Endothelial cell of umbilical vein (primary cell): ENCODE measurements around the gene ARHGAP32. TPM values are rescaled to one million over a fixed set of nuclear protein-coding genes. Genes with fewer than 3 reads are reported as not detected.

Experiments
- BruUV-seq: library from RNA; stranded (reverse); fragments of 400-500 nt; replicated peaks from 2 replicates; lab custom pipeline; 2021; lab: Mats Ljungman, UMichigan
- CTCF ChIA-PET: fragments of 300-600, 350-600 bp; sonication (Branson Sonifier 250); formaldehyde crosslinking; loops from one replicate; lab custom pipeline; 2021; ENCODE audit warnings: antibody characterized with exemption, inconsistent platforms; lab: Charles Lee
- POLR2A ChIA-PET: fragments of 300-600, 350-600 bp; sonication (Branson Sonifier 250); formaldehyde crosslinking; loops from one replicate; lab custom pipeline; 2021; ENCODE audit warnings: antibody characterized with exemption, inconsistent platforms; lab: Charles Lee
- DNase-seq: peaks from one replicate; pipeline ENCODE4 v3.0.0-alpha.2; 2011; ENCODE audit warnings: low read depth, low spot score
- FAIRE-seq: peaks from 2 replicates; lab custom pipeline; 2011; peaks lifted over from hg19 to GRCh38; lab: Jason Lieb, UNC
- H2AFZ ChIP-seq: 2 replicates; pipeline ENCODE4 v1.6.0; 2012; ENCODE audit warnings: low read depth, low read length, control low read depth, inconsistent platforms
- H3K27ac ChIP-seq: 2 replicates; pipeline ENCODE4 v1.5.1; 2011; ENCODE audit warnings: low read depth, mild to moderate bottlenecking, control low read depth, low read length, moderate library complexity; ENCODE audit not compliant: insufficient read depth
- H3K27me3 ChIP-seq, 2 experiments: 2 replicates each; pipeline versions ENCODE4 v1.6.0 to v1.6.1; 2011; ENCODE audit warnings: low read length in 2 of 2, mixed read lengths in 1 of 2; ENCODE audit not compliant: control insufficient read depth in 2 of 2, insufficient read depth in 2 of 2
- H3K36me3 ChIP-seq, 2 experiments: 2 replicates in 1 of 2; 3 replicates in 1 of 2; pipeline ENCODE4 v1.5.1; 2011; ENCODE audit warnings: low read length in 2 of 2, mild to moderate bottlenecking in 1 of 2, moderate library complexity in 1 of 2; ENCODE audit not compliant: control insufficient read depth in 2 of 2, insufficient read depth in 2 of 2; ENCODE audit errors: extremely low read depth in 1 of 2
- H3K4me1 ChIP-seq: 3 replicates; pipeline ENCODE4 v1.5.1; 2011; ENCODE audit warnings: mild to moderate bottlenecking, low read length; ENCODE audit not compliant: control insufficient read depth, insufficient read depth; ENCODE audit errors: extremely low read depth
- H3K4me2 ChIP-seq: 2 replicates; pipeline ENCODE4 v1.6.1; 2011; ENCODE audit warnings: low read length, control low read depth, mixed read lengths; ENCODE audit not compliant: insufficient read depth
- H3K4me3 ChIP-seq, 3 experiments: fragments of 200-600 bp in 1 of 3; sonication (generic), shearing (Covaris generic) in 1 of 3; replicated peaks in 1 of 3; 2 replicates each; pipeline ENCODE4 v1.5.1; 2011 to 2016; ENCODE audit warnings: control low read depth in 3 of 3, low read length in 3 of 3, mild to moderate bottlenecking in 2 of 3, inconsistent platforms in 1 of 3, low read depth in 1 of 3, moderate library complexity in 1 of 3; ENCODE audit not compliant: insufficient read depth in 1 of 3
- H3K79me2 ChIP-seq: 2 replicates; pipeline ENCODE4 v1.6.0; 2012; ENCODE audit warnings: low read length, inconsistent platforms; ENCODE audit not compliant: control insufficient read depth, insufficient read depth
- H3K9ac ChIP-seq: replicated peaks from 2 replicates; pipeline ENCODE3; 2011; ENCODE audit warnings: low read length, control low read depth; ENCODE audit not compliant: insufficient read depth; ENCODE audit errors: extremely low read depth
- H3K9me1 ChIP-seq: replicated peaks from 3 replicates; pipeline ENCODE4 v1.6.0; 2011; ENCODE audit warnings: mild to moderate bottlenecking, low read length; ENCODE audit not compliant: control insufficient read depth, insufficient read depth; ENCODE audit errors: extremely low read depth
- H3K9me3 ChIP-seq: replicated peaks from 2 replicates; pipeline ENCODE4 v1.5.1; 2012; ENCODE audit warnings: low read length, inconsistent platforms; ENCODE audit not compliant: control insufficient read depth, insufficient read depth
- H4K20me1 ChIP-seq: replicated peaks from 2 replicates; pipeline ENCODE3; 2011; ENCODE audit warnings: mild to moderate bottlenecking, low read length; ENCODE audit not compliant: control insufficient read depth, insufficient read depth; ENCODE audit errors: extremely low read depth
- CTCF ChIP-seq, 2 donors: IDR thresholded peaks; 1 replicate in 1 of 2; 2 replicates in 1 of 2; pipeline ENCODE4 v1.5.1; 2011; ENCODE audit warnings: low read length in 2 of 2, mild to moderate bottlenecking in 2 of 2, moderate library complexity in 2 of 2, control low read depth in 1 of 2, inconsistent platforms in 1 of 2, low read depth in 1 of 2; ENCODE audit not compliant: insufficient read depth in 1 of 2; ENCODE audit errors: extremely low read depth in 1 of 2
- EZH2 ChIP-seq: IDR thresholded peaks from 2 replicates; pipeline ENCODE4 v1.6.1; 2012; ENCODE audit warnings: borderline replicate concordance, low read depth, mild to moderate bottlenecking, moderate library complexity, low read length, inconsistent platforms; ENCODE audit not compliant: severe bottlenecking
- FOS ChIP-seq: IDR thresholded peaks from 2 replicates; pipeline ENCODE4 v1.6.1; 2011; ENCODE audit warnings: mild to moderate bottlenecking, low read length, moderate library complexity, borderline replicate concordance; ENCODE audit not compliant: insufficient read depth
- GATA2 ChIP-seq: IDR thresholded peaks from 2 replicates; pipeline ENCODE4 v1.7.0; 2011; ENCODE audit warnings: low read depth, mild to moderate bottlenecking, moderate library complexity, mixed read lengths, low read length; ENCODE audit not compliant: insufficient read length, insufficient read depth
- JUN ChIP-seq: IDR thresholded peaks from 2 replicates; pipeline ENCODE4 v1.6.1; 2011; ENCODE audit warnings: borderline replicate concordance, low read depth; ENCODE audit not compliant: insufficient read length, insufficient read depth
- MAX ChIP-seq: IDR thresholded peaks from 2 replicates; pipeline ENCODE4 v1.6.1; 2011; ENCODE audit not compliant: insufficient read depth, insufficient read length
- MYC ChIP-seq: IDR thresholded peaks from one replicate; pipeline ENCODE4 v1.6.1; 2011; ENCODE audit warnings: mild to moderate bottlenecking, low read depth, low read length
- POLR2A ChIP-seq: IDR thresholded peaks from 2 replicates; pipeline ENCODE4 v1.6.1; 2012; ENCODE audit warnings: low read depth, mild to moderate bottlenecking, control low read depth, low read length
- POLR2AphosphoS5 ChIP-seq: IDR thresholded peaks from 2 replicates; pipeline ENCODE4 v1.6.1; 2012; ENCODE audit warnings: low read depth, mild to moderate bottlenecking, control low read depth, low read length, moderate library complexity; ENCODE audit not compliant: insufficient read depth
- dilution Hi-C: fragments of 300-500 bp; cut with MboI; formaldehyde crosslinking; loops from one replicate; pipeline ENCODE4 v1.15.0; 2019; ENCODE audit warnings: low sequenced_read_pairs; ENCODE audit not compliant: extremely low pct_ligation_motif_present
- intact Hi-C: fragments of 100-400 bp; cut with micrococcal nuclease; formaldehyde crosslinking; loops from one replicate; pipeline ENCODE4 v1.10.0; 2022
- polyA plus RNA-seq, 4 experiments: library from polyadenylated mRNA; depleted of rRNA in 3 of 4; stranded (reverse) in 3 of 4; unstranded in 1 of 4; fragments of >200 nt; gene quantifications; 2 replicates each; pipeline versions ENCODE4 v1.2.1 to v1.2.3, GENCODE V29; 2011 to 2012; ENCODE audit warnings: missing spikeins in 1 of 4
- total RNA-seq: library from RNA; stranded (reverse); gene quantifications from 2 replicates; pipeline ENCODE4 v1.2.3, GENCODE V29; 2021

The ARHGAP32 gene
- total and polyA plus RNA-seq, 2 donors (not counting 3 experiments of a cell fraction or from before 2014, with no cell fraction given) = 3.4 to 9.1 TPM

GRCh38 chr11:129023968-129024676 lies 168.0 kb downstream of the ARHGAP32 start:
- Histone ChIP-seq H3K27ac (no peak overlapping the region), H3K79me2 (no peaks in the 10 kb centered on the region), H3K9me1 (no peaks in the 10 kb centered on the region), H3K36me3 (no peaks in the 10 kb centered on the region), H3K9ac (no peak overlapping the region), H3K9me3 (no peaks in the 10 kb centered on the region), H4K20me1 (no peaks in the 10 kb centered on the region), H3K4me2 (peak overlapping the region; percentile 21), H3K4me1 (peaks cover 16% of the 10 kb centered on the region), H2AFZ (no peak overlapping the region), H3K4me3 (no peak overlapping the region), H3K27me3 (no peaks in the 10 kb centered on the region)
- dilution Hi-C loops (no loop called here), intact Hi-C loops (no loop called here)
- no TSS peak for BruUV-seq
- ChIA-PET CTCF (interaction anchor here (0.7 to 1.9 kb wide), 6 partner anchors 11 to 307 kb away, joined by 3 to 4 read pairs (median 4); no protein-coding TSS in a partner anchor), POLR2A (no interaction called here)
- DNase-seq (peak; percentile 53), FAIRE-seq (peak; percentile 70)
- TF ChIP-seq EZH2 (no peak), JUN (peak; percentile 54), MAX (no peak), MYC (no peak), GATA2 (no peak)

GRCh38 chr11:129021295-129021694 lies 170.8 kb downstream of the ARHGAP32 start:
- no peaks in the 10 kb centered on the region for H3K9me1 ChIP-seq
- no peaks in the 10 kb centered on the region for H3K27me3 ChIP-seq
- DNase-seq (no peak), FAIRE-seq (no peak)
- no peaks in the 10 kb centered on the region for H3K36me3 ChIP-seq
- intact Hi-C loops (no loop called here), dilution Hi-C loops (no loop called here)
- H3K27ac ChIP-seq = no peak overlapping the region
- no peak overlapping the region for H2AFZ ChIP-seq
- no peaks in the 10 kb centered on the region for H4K20me1 ChIP-seq
- TF ChIP-seq POLR2AphosphoS5 (no peak), MAX (no peak), JUN (no peak), EZH2 (no peak), POLR2A (no peak), CTCF (IDR thresholded peaks at IDR 0.05; ENCODE audit: extremely low read depth in 1 of 2, insufficient read depth in 1 of 2, low read depth in 1 of 2, low read length in 2 of 2) (no peak), GATA2 (no peak), MYC (no peak), FOS (no peak)
- no peaks in the 10 kb centered on the region for H3K79me2 ChIP-seq
- H3K4me1 ChIP-seq = peaks cover 16% of the 10 kb centered on the region
- no peak overlapping the region for H3K4me2 ChIP-seq
- H3K9ac ChIP-seq = no peak overlapping the region
- no peak overlapping the region for H3K4me3 ChIP-seq
- ChIA-PET CTCF (interaction anchor here (1.2 kb wide), 1 partner anchor 9 kb away, joined by 4 read pairs; no protein-coding TSS in a partner anchor), POLR2A (no interaction called here)
- H3K9me3 ChIP-seq = no peaks in the 10 kb centered on the region
- BruUV-seq = no TSS peak
